Skeletal muscle cell (primary cell): ENCODE results near the gene ZNF536.

Experiments
- DNase-seq: peaks from one replicate; pipeline ENCODE4 v3.0.0-alpha.2; 2010; ENCODE audit warnings: low read depth
- H3K4me3 ChIP-seq: 2 replicates; pipeline ENCODE4 v1.5.1; 2011; ENCODE audit warnings: low read depth, mild to moderate bottlenecking, control low read depth, low read length, moderate library complexity

ZNF536 gene

GRCh38 chr19:30543243-30543945 is 171.2 kb downstream of the ZNF536 start:
- no peak for DNase-seq
- no peak overlapping the region for H3K4me3 ChIP-seq

GRCh38 chr19:30545752-30546151 is 173.6 kb downstream of the ZNF536 start:
- H3K4me3 ChIP-seq: no peak overlapping the region
- DNase-seq: no peak

GRCh38 chr19:30546332-30546731 is 174.1 kb downstream of the ZNF536 start:
- H3K4me3 ChIP-seq: no peak overlapping the region
- no peak for DNase-seq

DNA sequence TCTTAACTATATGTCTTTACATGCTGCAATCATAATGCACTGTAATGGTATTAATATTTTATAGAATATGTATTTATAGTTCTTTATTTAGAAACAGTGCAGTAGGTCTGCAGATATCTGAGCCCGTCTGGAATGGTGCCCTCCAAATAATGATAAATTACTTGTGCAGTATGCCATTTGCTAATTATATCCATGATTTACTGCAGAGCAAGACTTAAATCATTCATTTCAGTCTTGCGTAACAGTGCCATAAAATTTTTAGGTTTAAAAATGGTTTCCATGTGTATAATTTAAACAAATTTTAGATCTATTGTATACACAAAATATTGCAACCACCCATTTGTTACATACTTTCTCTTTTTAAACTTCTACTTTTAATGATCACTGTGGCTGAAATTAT is 175.1 kb downstream of the ZNF536 start:
- H3K4me3 ChIP-seq: no peak overlapping the region
- no peak for DNase-seq

DNA sequence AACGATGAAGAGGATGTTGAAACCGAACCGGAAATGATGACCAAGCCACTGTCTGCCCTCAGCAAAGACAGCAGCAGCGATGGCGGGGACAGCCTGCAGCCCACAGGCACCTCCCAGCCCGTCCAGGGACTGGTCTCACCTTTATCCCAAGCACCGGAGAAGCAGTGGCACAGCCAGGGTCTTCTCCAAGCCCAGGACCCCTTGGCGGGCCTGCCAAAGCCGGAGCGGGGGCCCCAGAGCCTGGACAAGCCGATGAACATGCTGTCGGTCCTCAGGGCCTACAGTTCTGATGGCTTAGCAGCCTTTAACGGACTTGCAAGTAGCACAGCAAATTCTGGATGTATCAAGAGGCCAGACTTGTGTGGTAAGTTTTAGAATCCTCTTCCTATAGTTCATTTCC is 177.0 kb downstream of the ZNF536 start:
- no peak for DNase-seq
- no peak overlapping the region for H3K4me3 ChIP-seq

- no peak for DNase-seq
- H3K4me3 ChIP-seq: no peak overlapping the region
Observed at GRCh38 chr19:30551271-30551670, 179.1 kb downstream of the ZNF536 start.

DNA sequence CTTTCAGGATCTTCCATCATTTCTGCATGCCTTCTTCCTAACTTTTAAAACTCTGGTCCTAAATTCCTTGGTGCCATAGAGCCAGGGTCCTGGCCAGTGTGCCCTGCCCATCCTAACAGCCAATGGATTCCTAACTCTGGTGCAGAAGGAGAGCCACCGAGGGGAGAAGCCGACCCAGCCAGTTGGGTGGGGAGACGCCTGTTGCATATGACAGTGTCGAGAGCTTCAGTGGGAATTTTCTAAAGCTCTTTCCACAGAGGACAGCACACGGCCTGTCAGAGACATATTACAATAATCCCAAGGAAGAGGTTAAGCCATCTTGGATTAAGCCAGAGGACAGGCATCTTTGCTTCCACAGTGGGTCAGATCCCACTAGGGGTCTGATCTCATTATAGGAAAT is 180.4 kb downstream of the ZNF536 start:
- H3K4me3 ChIP-seq: no peak overlapping the region
- DNase-seq: no peak

- no peak overlapping the region for H3K4me3 ChIP-seq
- no peak for DNase-seq
Observed at GRCh38 chr19:30555075-30555790, 183.0 kb downstream of the ZNF536 start.

DNA sequence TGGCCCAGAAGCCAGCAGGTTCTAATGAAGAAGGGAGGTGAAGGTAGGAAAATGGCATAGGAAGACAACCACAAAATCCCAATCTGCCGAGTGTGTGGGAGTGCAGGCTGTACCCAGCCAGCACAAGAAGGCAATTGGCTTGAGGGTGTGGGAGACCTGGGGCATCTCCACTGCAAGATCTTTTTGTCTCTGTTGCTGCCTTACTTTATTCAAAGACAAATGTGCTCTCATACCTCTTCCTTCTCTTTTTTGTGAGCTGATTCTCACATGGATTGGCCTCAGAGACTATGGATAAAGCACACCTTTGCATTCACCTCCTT is 183.6 kb downstream of the ZNF536 start:
- H3K4me3 ChIP-seq: no peak overlapping the region
- DNase-seq: no peak

DNA sequence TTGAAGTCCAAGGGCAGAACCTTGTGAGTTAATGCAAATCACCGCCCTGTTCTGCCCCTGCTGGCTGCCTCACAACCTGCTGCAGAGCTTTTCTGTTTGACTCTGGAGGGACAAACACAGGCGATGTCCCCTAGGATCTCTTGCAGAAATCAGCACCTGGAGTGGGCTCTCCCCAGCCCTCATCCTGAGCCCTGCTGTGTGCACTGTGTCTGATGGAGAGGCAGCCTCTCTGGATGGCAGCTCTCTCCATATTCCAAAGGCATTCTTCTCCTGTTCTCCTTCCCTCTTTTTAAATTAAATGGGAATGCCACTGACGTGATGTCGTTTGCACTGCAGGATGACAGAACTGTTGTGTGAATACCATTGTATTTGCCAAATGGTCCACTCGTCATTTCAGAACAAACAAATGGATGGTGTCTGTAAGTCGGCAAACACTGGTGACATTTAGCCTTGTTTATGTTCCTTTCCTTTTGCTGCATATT is 184.1 kb downstream of the ZNF536 start:
- H3K4me3 ChIP-seq: no peak overlapping the region
- no peak for DNase-seq

DNA sequence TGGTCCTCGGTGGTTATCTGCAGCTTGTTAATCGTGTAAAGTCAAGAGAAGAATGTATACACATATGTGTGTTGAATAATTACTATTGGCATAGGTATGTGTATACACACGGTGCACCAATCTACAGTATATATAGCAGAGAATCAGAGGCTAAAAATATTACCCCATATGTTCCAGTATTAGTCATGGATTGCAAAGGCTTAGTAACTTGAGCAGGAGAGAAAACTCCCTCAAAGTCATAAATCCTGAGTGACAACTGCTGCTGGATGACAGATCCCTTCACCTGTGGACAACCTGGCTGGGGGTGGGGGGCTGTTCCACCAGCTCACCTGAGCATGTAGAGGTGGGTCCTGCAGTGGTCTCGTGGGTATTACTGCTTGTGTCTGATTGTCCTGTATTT is 185.0 kb downstream of the ZNF536 start:
- no peak for DNase-seq
- H3K4me3 ChIP-seq: no peak overlapping the region

DNA sequence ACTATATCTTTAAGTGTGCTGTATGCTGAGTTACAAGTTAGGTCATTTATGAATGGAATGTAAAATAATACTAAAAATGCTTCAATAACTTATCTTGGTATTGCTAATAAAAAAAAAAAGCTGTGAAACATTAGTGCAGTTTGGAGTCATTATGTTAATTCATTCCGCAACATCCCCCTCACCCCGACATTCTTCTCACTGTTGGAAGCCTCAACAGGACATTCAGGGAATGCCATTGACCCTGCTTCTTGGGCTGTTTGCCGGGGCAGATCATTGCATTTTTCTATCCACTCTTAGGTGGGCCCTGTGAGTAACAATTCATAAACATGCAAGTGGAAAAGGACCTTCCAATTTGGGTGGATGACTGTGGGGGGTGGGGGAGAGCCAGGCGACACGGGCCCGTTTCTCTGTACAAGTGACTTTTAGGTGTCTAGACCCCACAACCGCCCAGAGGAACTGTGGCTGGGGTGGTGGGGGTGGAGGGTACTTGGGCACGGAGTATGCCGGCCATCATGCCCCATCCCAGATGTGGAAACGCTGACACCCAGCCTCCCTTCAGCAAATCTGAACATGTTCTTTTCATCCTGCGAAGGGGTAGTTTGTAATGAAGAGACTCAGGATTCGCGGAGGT is 185.9 kb downstream of the ZNF536 start:
- DNase-seq: no peak
- H3K4me3 ChIP-seq: no peak overlapping the region

- DNase-seq: no peak
- H3K4me3 ChIP-seq: no peak overlapping the region
Observed at GRCh38 chr19:30558793-30559192, 186.6 kb downstream of the ZNF536 start.

GRCh38 chr19:30559446-30559845 is 187.3 kb downstream of the ZNF536 start:
- DNase-seq: no peak
- H3K4me3 ChIP-seq: no peak overlapping the region

DNA sequence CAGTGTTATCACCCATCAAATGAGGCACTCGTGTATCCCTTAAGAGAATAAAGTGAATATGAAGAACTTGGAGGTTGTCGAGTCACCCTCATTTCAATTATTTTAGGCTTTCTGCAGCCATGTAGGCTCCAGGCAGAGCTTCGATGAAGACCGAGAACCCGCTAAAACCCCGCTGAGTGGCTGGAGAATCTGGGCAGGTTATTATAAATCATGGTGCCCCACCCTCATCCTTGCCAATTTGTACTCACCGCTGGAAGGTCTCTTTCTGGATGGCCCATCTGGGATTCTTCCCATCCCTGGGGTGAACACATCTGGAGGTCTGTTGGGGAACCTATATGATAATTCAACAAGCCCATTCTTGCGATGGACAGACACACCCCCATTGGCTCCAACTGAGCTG is 190.8 kb downstream of the ZNF536 start:
- DNase-seq: no peak
- no peak overlapping the region for H3K4me3 ChIP-seq

- DNase-seq: no peak
- H3K4me3 ChIP-seq: no peak overlapping the region
Observed at GRCh38 chr19:30563691-30564090, 191.5 kb downstream of the ZNF536 start.

DNA sequence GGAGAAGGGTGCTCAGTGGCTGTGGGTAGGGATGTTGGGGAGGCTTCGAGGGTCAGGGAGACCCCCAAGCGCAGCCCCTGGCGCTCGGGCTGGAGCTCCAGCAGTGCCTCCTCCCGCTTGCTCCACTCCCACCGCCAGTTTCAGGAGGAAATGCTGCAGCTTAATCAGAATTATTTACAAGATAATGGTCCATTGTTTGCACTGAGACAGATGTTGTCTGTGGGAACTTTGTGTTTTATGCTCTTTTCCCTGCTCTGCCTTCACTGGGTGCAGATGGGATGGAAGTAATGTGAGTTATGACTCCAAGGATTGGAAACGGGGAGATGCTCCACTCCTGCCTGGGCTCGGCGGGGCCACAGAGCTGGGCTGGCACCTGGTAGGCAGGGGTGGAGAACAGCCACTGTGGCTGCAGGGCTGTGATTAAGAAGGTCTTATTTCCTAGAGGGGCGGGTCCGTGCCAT is 192.4 kb downstream of the ZNF536 start:
- H3K4me3 ChIP-seq: no peak overlapping the region
- no peak for DNase-seq

GRCh38 chr19:30565636-30566035 is 193.5 kb downstream of the ZNF536 start:
- DNase-seq: no peak
- H3K4me3 ChIP-seq: no peak overlapping the region

- DNase-seq: no peak
- H3K4me3 ChIP-seq: no peak overlapping the region
Observed at GRCh38 chr19:30566681-30567420, 194.7 kb downstream of the ZNF536 start.
